22Rv1 (cell line): ENCODE measurements around the gene PPP2R5C.

Experiments
- H3K27ac ChIP-seq: fragments of 450-650 bp; 2 replicates; pipeline ENCODE4 v1.5.1; 2017
- CTCF ChIP-seq: fragments of 450-650 bp; IDR thresholded peaks from 2 replicates; pipeline ENCODE4 v1.5.1; 2017; ENCODE audit warnings: mild to moderate bottlenecking
- ZFX ChIP-seq: fragments of 450-650 bp; IDR thresholded peaks from 2 replicates; pipeline ENCODE4 v1.6.1; 2017; ENCODE audit warnings: antibody characterized with exemption, borderline replicate concordance

Gene PPP2R5C

GRCh38 chr14:101969481-101969880 is 208.0 kb downstream of the PPP2R5C start:
- H3K27ac ChIP-seq: no peak overlapping the region
- TF ChIP-seq CTCF (no peak), ZFX (no peak)

- no peak for TF ChIP-seq CTCF
- no peak for TF ChIP-seq ZFX
- H3K27ac ChIP-seq: peak overlapping the region; percentile 60; the same call in 1 of the 2 replicates
These were observed 209.4 kb downstream of the PPP2R5C start for GRCh38 chr14:101970830-101971400.

GRCh38 chr14:101971458-101971857 is 209.9 kb downstream of the PPP2R5C start:
- peak overlapping the region; percentile 60 for H3K27ac ChIP-seq

GRCh38 chr14:101972126-101972866 is 210.8 kb downstream of the PPP2R5C start:
- TF ChIP-seq CTCF (no peak), ZFX (no peak)
- peak overlapping the region; percentile 60 for H3K27ac ChIP-seq

- peak overlapping the region; percentile 60; the same call in 1 of the 2 replicates for H3K27ac ChIP-seq
- TF ChIP-seq CTCF (no peak), ZFX (no peak)
These were observed 211.8 kb downstream of the PPP2R5C start for GRCh38 chr14:101973356-101973755.

GRCh38 chr14:101975231-101975630 is 213.7 kb downstream of the PPP2R5C start:
- no peak overlapping the region for H3K27ac ChIP-seq
- no peak for TF ChIP-seq CTCF
- TF ChIP-seq ZFX: no peak
